Activated CD4-positive, alpha-beta T cell treated with anti-CD3 and anti-CD28 coated beads for 4 hours (primary cell): ENCODE measurements around the gene NUBPL.
"Not testable (repeated sequence)": the region's sequence is repeated elsewhere in the genome, so short reads cannot be mapped to it uniquely, and the experiment has no call there.

Experiments used
- DNase-seq, 2 donors: peaks; one replicate each; pipeline ENCODE4 v3.0.0-alpha.2; 2020

Gene NUBPL

DNA sequence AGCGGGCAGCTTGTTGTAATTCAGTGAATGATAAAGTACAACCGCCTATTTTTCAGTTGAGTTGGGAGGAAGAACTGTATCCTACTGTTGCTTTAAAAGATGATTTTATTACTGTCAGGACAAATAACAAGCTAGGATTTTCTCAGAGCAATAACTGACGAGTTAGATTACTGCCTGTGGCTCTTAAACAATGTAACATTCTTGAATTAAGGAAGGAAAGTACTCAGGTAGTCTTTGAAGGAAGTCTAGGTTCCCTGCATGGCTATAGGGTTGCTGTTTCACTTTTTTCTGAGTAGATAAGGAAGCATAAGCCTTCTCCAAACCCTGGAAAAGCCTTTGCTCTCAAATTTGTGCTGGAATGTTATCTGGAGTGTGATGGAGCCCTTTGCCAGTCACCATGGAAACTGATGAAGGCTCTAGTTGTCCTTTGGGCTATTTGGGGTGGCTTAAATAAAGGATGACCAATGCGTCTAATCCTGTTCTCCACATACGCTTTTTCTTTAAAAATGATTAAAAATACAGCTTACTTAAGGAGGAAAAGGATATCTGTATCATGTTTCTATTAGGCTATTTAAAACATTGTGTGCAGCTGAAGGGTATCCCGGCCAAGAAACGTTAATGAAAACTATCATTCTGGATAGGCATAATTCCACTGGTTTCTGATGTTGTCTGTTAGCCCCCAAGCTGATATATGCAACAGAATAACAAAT is 17.7 kb downstream of the NUBPL start:
- DNase-seq: no peak

DNA sequence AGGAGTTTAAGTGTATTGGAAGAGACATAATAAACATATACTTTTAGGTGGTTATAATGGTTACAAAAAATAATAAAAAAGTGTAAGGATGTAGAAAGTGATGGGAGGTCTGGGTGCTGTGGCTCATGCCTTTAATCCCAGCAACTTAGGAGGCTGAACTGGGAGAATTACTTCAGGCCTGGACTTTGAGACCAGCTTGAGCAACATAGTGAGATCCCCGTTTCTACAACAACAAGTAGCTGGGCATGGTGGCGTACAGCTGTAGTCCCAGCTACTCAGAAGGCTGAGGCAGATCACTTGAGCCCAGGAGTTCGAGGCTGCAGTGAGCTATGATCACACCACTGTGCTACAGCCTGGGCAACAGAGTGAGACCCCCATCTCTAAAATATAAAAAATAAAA is 19.0 kb downstream of the NUBPL start:
- DNase-seq: no peak

DNA sequence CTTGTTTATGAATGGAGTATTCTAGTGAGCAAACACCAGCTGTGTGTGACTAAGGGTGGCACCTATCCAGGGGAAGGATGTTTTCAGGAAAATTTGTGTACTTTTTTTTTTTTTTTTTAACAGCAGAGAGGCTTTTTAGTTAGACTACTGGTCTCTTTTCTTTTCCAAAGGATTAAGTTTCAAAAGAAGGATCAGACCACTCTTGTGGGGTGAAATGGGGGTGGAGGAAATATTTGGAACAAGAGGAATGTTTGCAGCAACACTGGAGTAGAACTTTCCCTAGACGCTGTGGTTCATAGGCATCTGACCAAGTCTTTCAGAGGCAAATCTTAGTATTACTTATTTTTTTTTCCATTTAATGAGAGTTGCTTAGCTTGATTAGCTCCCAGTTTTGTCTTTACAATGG is 21.1 kb downstream of the NUBPL start:
- DNase-seq: no peak

DNA sequence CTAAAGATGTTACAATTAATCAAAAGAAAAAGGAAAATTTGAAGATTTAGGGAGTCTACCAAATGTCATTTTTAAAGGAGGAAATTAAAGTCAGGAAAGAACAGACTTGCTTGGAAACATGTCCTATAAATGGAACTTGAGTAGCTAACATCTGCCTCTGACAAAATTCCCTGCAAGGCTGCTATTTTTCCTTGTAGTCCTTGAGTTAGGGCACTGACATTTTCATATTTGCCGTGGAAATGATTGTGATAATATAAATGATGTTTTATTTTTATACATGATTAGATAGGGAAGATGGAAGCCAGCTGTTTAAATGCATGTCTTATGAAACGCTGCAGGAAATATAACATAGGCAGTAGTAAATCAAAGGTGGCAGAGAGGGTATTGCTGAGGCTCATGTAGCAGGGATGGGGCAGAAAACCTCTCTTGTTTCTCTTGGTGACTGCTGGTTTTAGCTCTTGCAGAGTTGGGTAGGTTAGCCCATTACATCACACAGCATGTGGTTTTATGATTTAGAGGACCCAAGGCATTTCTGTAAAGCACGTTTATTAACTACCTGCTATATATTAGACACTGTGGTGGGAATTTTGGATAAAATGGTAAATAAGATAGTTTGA is 21.7 kb downstream of the NUBPL start:
- DNase-seq: no peak

DNA sequence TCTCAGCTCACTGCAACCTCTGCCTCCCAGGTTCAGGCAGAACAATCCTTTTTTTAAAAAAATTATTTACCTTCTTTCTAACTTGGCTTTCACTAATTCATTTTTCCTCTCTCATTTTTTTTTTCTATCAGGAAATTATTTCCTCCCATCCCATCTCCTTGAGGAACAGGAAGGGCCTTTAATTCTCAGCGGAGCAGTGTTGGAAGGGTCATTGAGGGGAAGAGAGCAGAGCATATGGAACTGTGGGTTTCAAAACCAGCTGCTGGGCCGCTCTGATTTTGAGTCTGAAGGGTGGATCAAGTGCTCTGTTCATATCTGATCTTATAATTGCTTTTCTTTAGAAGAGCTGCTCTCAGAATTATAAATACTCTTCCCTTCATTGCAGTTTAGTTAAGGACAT is 29.0 kb downstream of the NUBPL start:
- DNase-seq: no peak

DNA sequence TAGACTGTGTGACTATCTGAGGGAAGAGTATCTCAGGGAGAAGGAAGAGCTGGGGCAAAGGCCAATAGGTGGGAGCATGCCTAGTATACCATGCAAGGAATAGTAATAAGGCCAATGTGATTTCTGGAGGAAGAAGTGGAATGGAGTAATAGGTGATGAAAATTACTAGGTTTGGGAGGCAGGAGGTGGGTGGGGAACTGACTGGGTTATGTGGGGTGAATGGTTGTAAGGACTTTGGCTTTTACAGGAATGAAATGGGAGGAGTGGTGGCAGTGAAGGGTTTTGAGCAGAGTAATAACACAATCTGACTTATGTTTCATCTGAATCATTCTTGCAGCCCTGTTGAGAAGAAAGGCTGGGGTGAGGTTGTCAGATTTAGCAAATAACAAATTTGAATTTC is 30.9 kb downstream of the NUBPL start:
- DNase-seq: no peak

DNA sequence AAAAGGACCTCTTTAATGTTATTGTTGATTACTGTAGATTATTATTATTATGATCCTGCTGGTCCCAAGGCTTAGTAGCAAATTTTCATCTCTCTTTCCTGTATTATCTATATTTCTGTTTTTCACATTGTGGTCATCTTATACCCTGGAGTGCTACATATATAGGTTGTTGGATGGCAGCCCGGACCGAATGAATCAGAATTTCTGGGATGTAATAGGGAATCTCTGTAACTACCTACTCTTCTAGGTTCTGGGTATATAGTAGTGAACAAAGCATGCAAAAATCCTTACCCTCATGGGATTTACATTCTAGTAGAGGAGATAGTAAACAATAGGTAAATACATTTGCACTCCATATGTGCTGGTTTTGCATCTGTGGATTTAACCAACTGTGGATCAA is 31.4 kb downstream of the NUBPL start:
- DNase-seq: no peak

DNA sequence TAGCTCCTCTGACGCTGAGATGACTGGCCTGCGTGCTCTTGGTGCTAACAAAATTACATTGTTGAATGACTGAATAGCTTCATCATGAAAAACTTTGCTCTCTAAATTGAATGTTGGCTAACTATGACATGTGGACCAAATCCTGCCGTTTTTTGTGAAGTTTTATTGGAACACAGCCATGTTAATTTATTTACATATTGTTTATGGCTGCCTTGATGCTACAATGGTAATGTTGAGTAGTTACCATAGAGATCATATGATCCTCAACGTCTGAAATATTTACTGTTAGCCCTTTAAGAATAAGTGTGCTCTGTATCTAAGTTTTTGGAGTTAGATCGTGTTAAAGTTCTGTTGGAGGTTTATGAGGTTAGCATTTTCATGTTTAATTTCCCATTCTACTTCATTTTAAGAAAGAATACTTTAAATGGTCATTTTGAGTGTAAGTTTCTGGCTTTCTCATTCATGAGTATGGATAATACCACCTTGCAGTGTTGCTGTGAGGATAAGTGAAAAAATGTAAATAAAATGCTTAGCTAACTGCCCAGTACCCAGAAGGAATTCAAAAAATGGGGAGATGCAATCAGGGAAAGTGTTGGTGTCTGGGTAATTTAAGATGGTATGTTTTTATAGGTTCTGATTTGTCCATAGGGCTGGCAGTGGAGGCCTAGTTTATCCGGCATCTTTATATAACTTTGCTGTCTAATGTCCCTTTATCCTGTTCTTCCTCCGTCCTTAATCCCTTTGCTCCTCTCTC is 35.3 kb downstream of the NUBPL start:
- DNase-seq: no peak

DNA sequence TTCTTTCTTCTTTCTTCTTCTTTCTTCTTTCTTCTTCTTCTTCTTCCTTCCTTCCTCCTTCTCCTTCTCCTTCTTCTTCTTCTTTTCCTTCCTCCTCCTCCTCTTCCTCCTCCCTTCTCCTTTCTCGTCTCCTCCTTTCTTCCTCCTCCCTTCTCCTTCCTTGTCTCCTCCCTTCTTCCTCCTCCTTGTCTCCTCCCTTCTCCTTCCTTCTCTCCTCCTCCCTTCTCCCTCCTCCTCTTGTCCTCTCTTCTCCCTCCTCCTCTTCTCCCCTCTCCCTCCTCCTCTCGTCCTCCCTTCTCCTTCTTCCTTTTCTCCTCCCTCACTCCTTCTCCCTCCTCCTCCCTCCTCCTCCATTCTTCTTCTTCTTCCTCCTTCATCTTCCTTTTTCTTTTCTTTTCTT is 44.5 kb downstream of the NUBPL start:
- no peak for DNase-seq

DNA sequence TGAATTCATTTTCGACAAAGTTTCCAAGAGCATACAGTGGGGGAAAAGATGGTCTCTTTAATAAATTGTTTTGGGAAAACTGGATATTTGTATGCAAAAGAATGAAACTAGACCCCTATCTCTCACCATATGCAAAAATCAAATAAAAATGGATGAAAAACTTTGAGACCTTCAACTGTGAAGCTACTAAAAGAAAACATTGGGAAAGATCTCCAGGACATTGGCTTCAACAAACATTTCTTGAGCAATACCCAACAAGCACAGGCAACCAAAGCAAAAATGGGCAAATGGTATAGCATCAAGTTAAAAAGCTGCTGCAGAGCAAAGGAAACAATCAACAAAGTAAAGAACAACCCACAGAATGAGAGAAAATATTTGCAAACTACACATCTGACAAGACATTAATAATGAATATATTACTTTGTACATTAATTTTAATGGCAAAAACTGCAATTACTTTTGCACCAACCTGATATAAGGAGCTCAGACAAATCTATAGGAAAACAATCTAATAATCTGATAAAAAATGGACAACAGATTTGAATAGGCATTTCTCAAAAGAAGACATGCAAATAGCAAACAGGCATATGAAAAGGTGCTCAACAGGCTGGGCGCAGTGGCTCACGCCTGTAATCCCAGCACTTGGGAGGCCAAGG is 50.7 kb downstream of the NUBPL start:
- no peak for DNase-seq

DNA sequence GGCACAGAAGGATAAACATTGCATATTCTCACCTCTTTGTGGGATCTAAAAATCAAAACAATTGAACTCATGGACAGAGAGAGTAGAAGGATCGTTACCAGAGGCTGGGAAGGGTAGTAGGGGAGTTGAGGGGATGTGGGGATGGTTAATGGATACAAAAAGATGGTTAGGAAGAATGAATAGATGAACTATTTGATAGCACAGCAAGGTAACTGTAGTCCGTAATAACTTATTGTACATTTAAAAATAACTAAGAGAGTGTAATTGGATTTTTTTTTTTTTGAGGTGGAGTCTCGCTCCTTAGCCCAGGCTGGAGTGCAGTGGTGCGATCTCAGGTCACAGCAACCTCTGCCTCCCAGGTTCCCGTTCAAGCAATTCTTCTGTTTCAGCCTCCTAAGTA is 52.0 kb downstream of the NUBPL start:
- no peak for DNase-seq

DNA sequence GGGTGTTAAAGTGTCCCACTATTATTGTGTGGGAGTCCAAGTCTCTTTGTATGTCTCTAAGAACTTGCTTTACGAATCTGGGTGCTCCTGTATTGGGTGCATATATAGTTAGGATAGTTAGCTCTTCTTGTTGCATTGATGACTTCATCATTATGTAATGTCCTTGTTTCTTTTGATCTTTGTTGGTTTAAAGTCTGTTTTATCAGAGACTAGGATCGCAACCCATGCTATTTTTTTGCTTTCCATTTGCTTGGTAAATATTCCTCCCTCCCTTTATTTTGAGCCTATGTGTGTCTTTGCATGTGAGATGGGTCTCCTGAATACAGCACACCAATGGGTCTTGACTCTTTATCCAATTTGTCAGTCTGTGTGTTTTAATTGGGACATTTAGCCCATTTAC is 57.7 kb downstream of the NUBPL start:
- DNase-seq: not testable (repeated sequence)

DNA sequence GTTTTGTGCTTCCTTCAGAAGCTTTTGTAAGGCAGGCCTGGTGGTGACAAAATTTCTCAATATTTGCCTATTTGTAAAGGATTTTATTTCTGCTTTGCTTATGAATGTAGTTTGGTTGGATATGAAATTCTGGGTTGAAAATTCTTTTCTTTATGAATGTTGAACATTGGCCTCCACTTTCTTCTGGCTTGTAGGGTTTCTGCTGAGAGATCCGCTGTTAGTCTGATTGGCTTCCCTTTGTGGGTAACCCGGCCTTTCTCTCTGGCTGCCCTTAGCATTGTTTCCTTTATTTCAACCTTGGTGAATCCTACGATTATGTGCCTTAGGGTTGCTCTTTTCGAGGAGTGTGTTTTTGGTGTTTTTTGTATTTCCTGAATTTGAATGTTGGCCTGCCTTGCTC is 58.2 kb downstream of the NUBPL start:
- no peak for DNase-seq

DNA sequence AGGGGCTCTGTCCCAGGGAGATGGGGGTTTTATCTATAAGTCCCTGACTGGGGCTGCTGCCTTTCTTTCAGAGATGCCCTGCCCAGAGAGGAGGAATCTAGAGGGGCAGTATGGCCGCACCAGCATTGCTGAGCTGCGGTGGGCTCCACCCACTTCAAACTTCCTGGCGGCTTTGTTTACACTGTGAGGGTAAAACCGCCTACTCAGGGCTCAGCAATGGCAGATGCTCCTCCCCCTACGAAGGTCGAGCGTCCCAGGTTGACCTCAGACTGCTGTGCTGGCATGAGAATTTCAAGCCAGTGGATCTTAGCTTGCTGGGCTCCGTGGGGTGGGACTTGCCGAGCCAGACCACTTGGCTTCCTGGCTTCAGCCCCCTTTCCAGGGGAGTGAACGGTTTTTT is 59.7 kb downstream of the NUBPL start:
- DNase-seq: not testable (repeated sequence)

DNA sequence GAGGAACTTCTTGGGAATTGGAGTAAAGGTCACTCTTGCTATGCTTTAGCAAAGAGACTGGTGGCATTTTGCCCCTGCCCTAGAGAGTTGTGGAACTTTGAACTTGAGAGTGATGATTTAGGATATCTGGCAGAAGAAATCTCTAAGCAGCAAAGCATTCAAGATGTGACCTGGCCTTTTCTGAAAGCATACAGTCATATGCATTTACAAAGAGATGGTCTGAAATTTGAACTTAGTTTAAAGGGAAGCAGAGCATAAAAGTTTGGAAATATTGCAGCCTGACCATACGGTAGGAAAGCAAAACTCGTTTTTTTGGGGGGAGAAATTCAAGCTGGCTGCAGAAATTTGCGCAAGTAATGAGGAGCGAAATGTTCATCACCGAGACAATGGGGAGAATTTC is 60.9 kb downstream of the NUBPL start:
- no peak for DNase-seq

DNA sequence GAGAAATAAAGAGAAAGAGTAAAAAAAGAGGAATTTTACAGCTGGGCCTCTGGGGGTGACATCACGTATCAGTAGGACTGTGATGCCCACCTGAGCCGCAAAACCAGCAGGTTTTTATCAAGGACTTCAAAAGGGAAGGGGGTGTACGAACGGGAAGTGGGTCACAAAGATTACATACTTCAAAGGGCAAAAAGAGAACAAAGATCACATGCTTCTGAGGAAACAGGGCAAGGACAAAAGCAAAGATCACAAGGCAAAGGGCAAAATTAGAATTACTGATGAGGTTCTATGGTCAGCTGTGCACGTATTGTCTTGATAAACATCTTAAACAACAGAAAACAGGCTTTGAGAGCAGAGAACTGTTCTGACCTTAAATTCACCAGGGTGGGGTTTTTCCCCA is 91.7 kb downstream of the NUBPL start:
- DNase-seq: not testable (repeated sequence)

DNA sequence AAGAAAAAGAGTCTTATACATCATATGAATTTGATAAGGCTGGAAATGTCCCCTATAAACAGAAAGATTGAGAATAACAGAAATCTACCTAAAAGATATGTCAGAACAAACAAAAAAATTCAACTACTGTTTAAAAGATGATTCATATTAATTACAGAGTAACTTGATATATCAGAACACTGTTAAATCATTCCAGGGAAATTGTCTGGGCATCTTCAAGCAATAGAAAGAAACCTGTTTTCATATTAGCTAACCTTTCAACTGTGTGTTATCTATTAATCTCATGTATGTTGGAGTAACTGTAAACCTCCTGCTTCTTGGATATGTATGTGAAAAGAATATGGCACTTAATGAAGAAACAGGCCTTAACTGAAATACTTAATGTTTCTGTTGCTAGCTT is 96.7 kb downstream of the NUBPL start:
- no peak for DNase-seq

DNA sequence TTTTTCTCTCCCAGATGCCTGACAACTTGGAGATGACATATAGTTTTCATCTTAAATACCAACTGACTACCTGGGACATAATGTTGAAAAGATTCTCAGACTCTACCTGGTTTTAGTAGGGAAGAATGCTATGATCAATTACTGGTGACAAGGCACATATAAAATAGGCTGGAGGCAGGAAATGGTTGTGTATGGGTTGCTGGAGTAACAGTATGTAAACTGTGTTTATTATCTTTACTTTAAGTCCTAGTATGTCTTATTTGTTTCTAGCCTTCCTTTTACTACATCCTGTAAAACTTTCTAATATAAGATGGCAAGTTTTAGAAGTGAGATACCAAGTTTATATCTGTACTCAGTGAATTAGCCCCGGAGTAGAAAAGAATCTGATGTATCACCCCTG is 98.1 kb downstream of the NUBPL start:
- DNase-seq: no peak

DNA sequence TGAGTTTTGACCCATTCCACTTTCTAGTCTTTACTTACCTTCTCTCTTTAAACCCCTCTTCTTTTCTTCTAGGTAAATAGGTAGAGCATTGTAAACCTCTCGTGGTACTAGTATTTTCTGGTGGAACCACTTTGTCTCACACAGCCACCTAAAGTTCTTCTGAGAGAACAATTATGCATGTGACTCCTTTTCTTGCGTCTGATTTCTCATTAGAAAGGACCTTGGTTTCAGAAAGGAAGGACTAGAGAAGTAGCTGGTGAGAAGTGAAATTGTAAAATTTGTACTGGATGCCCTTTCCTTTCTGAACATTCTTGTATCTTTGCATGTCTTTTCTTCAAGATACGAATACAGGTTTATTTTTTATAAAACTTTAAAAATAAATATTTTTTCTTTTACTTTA is 99.0 kb downstream of the NUBPL start:
- DNase-seq: no peak

DNA sequence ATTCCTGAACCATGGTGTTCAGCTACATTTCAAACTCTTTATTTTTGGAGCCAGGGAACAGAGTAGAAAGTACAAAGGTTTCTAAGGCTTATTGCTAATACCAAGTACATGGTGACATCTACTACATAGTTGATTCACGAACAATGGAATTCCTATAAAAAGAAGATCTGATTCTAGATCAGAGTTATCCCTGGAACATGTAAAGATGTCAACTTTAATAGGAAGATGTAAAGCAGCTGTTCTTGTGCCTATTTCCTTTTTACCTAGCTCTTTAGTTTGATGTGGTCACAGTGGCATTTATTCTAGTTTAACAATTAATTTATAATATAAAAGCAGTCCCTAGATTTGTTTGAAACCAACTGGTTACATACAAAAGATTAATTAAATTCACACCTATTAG is 99.5 kb downstream of the NUBPL start:
- no peak for DNase-seq

DNA sequence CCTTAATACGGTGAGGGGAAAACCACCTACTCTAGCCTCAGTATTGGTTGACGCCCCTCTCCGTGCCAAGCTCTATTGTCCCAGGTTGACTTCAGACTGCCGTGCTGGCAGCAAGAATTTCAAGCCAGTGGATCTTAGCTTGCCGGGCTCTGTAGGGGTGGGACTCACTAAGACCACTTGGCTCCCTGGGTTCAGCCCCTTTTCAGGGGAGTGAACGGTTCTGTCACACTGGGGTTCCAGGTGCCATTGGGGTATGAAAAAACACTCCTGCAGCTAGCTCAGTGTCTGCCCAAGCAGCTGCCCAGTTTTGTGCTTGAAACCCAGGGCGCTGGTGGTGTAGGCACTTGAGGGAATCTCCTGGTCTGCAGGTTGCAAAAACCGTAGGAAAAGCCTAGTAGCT is 107.1 kb downstream of the NUBPL start:
- no peak for DNase-seq

DNA sequence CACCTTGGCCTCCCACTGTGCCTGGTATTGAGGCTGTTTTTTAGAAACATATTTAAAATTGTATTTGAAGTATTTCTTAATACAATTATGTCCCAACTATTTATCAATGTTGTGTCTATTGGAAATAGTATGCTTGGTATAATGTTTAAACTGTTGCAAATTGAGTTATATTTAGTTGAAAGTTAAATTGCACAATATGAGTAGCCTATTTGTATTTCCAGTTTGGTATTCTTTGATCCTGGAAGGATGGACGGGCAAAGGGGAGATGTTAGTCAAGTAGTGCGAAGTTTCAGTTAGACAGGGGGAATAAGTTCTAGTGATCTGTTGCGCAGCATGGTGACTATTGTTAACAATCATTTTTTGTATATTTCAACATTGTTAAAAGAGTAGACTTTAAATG is 111.5 kb downstream of the NUBPL start:
- no peak for DNase-seq

DNA sequence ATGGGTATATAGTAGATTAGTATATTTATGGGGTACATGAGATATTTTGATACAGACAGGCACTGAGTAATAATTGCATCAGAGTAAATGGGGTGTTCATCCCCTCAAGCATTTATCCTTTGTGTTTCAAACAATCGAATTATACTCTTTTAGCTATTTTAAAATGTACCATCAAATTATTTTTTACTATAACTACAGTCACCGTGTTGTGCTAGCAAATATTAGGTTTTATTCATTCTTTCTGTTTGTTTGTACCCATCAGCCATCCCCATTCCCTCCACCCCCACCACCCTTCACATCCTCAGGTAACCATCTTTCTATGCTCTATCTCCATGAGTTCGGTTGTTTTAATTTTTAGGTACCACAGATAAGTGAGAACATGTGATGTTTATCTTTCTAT is 115.8 kb downstream of the NUBPL start:
- no peak for DNase-seq

DNA sequence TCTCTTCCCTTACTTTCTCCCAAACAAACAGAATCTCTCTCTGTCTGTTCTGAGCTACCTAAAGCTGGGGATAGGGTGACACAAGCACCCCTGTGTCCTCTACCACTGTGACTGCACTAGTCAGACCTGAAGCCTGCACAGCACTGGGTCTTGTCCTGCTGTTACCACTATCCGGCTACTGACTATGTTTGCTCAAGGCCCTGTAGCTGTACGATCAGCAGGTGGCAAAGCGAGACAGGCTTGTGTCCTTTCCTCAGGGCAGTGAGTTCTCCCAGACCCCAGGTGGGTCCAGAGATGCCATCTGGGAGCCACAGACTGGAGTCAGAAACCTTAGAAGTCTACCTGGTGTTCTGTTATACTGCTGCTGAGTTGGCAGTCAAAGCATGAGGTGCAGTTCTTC is 116.4 kb downstream of the NUBPL start:
- DNase-seq: no peak
